CD4-positive, alpha-beta memory T cell (primary cell): ENCODE results near the gene ZNF516. TPM values are rescaled to one million over a fixed set of nuclear protein-coding genes. Genes with fewer than 3 reads are reported as not detected.
A peak's percentile ranks its signal among the peaks of the same experiment; 100 is the strongest.

Experiments
- CTCF ChIA-PET: fragments of 350-600 bp; sonication (Branson Sonifier 250); formaldehyde crosslinking; loops from one replicate; lab custom pipeline; 2021; ENCODE audit warnings: inconsistent platforms; ENCODE audit not compliant: partially characterized antibody; lab: Charles Lee
- POLR2A ChIA-PET: fragments of 350-600 bp; sonication (Branson Sonifier 250); formaldehyde crosslinking; loops from one replicate; lab custom pipeline; 2021; ENCODE audit not compliant: partially characterized antibody; lab: Charles Lee
- DNase-seq, 5 donors: peaks; one replicate each; pipeline versions ENCODE4 v3.0.0 to v3.0.0-alpha.2; 2020 to 2022; ENCODE audit warnings: mixed read lengths in 1 of 5
- H3K27ac ChIP-seq: one replicate; pipeline ENCODE4 v1.7.0; 2013; ENCODE audit warnings: low read depth, low read length
- H3K27me3 ChIP-seq: 2 replicates; pipeline ENCODE4 v1.7.0; 2013; ENCODE audit warnings: mild to moderate bottlenecking, low read length, moderate library complexity; ENCODE audit not compliant: insufficient read depth
- H3K36me3 ChIP-seq: 2 replicates; pipeline ENCODE4 v1.7.0; 2013; ENCODE audit warnings: mild to moderate bottlenecking, low read length, moderate library complexity; ENCODE audit not compliant: insufficient read depth
- H3K4me1 ChIP-seq: 2 replicates; pipeline ENCODE4 v1.7.0; 2013; ENCODE audit warnings: mild to moderate bottlenecking, low read length, moderate library complexity; ENCODE audit not compliant: insufficient read depth
- H3K4me3 ChIP-seq, 2 donors: one replicate each; pipeline ENCODE4 v1.7.0; 2013; ENCODE audit warnings: low read length in 2 of 2, mild to moderate bottlenecking in 1 of 2
- H3K9me3 ChIP-seq, 2 donors: one replicate each; pipeline ENCODE4 v1.7.0; 2013; ENCODE audit warnings: low read length in 2 of 2, control low read depth in 1 of 2; ENCODE audit not compliant: control insufficient read depth in 1 of 2
- H3K27ac Mint-ChIP-seq, 7 donors: one replicate each; pipeline ENCODE4 v1.8.0; 2020 to 2021; ENCODE audit warnings: mixed read lengths in 7 of 7, mild to moderate bottlenecking in 6 of 7, inconsistent platforms in 3 of 7, moderate library complexity in 3 of 7
- H3K27me3 Mint-ChIP-seq, 2 donors: one replicate each; pipeline ENCODE4 v1.8.0; 2020 to 2021; ENCODE audit warnings: mixed read lengths in 2 of 2
- H3K36me3 Mint-ChIP-seq, 2 donors: one replicate each; pipeline ENCODE4 v1.8.0; 2020 to 2021; ENCODE audit warnings: mixed read lengths in 2 of 2, inconsistent platforms in 1 of 2, mild to moderate bottlenecking in 1 of 2
- H3K4me1 Mint-ChIP-seq, 4 donors: one replicate each; pipeline ENCODE4 v1.8.0; 2020 to 2021; ENCODE audit warnings: mixed read lengths in 4 of 4, mild to moderate bottlenecking in 1 of 4
- H3K4me3 Mint-ChIP-seq, 8 donors: one replicate each; pipeline ENCODE4 v1.8.0; 2020 to 2021; ENCODE audit warnings: mixed read lengths in 8 of 8, mild to moderate bottlenecking in 7 of 8, moderate library complexity in 6 of 8, inconsistent platforms in 3 of 8
- H3K9me3 Mint-ChIP-seq, 8 donors: one replicate each; pipeline ENCODE4 v1.8.0; 2020 to 2021; ENCODE audit warnings: mixed read lengths in 8 of 8, mild to moderate bottlenecking in 5 of 8, inconsistent platforms in 3 of 8, moderate library complexity in 1 of 8
- intact Hi-C: fragments of 100-400 bp; cut with micrococcal nuclease; formaldehyde crosslinking; loops from one replicate; pipeline ENCODE4 v1.15.1; 2023
- polyA plus RNA-seq, 2 donors: library from polyadenylated mRNA; unstranded; fragments of 300-500 nt; fragmentation: Illumina TruSeq; gene quantifications; one replicate each; pipeline ENCODE4 v1.2.3, GENCODE V29; 2021
- total RNA-seq, 2 experiments: library from RNA; stranded (reverse); gene quantifications; one replicate each; pipeline ENCODE4 v1.2.3, GENCODE V29; 2021

The ZNF516 gene
- total and polyA plus RNA-seq, 4 experiments from 2014 or later, result 0.25 to 9.9 (median 4.9) TPM

DNA sequence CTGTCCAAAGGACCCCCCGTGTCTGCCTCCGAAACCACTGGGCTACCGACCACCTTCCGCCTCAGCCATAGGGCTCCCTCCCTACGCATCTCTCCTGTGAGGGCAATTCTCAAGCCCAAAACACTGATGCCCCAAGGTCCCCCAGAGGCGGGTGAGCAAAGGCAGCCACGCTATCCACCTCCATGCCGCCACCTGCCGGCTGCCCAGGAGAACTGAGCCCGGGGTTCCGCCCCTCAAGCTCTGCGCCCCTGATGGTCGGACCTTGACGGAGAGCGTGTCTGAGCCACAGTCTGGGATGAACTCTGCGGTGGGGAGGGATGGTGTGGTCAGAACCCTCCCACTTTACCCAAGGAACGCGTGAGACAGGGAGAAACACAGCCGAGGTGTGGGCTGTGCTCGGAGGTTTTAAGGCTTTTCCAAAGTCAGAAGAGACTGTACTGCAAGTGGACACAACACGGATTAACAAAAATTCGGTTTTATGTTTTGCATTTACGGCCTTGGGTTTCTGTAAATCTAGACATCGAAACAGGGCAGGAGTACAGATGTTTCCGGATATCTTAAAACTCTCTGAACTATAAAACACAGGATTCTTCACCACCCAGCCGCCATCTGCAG is 114.1 kb downstream of the ZNF516 start:
- Mint-ChIP-seq H3K9me3 (no peaks in the 10 kb centered on the region), H3K27me3 (no peaks in the 10 kb centered on the region), H3K27ac (no peak overlapping the region), H3K36me3 (no peaks in the 10 kb centered on the region), H3K4me3 (no peak overlapping the region), H3K4me1 (peaks cover 3 to 18% (median 14%) of the 10 kb centered on the region in 4 donors)
- CTCF ChIA-PET, result interaction anchor here (1.9 kb wide), 1 partner anchor 18 kb away, joined by 5 read pairs; no protein-coding TSS in a partner anchor
- Histone ChIP-seq H3K9me3 (no peaks in the 10 kb centered on the region), H3K27ac (no peak overlapping the region), H3K4me1 (peaks cover 15% of the 10 kb centered on the region), H3K36me3 (no peaks in the 10 kb centered on the region), H3K27me3 (no peaks in the 10 kb centered on the region), H3K4me3 (no peak overlapping the region)
- no peak for DNase-seq
- POLR2A ChIA-PET, result no interaction called here
- intact Hi-C loops, result no loop called here

DNA sequence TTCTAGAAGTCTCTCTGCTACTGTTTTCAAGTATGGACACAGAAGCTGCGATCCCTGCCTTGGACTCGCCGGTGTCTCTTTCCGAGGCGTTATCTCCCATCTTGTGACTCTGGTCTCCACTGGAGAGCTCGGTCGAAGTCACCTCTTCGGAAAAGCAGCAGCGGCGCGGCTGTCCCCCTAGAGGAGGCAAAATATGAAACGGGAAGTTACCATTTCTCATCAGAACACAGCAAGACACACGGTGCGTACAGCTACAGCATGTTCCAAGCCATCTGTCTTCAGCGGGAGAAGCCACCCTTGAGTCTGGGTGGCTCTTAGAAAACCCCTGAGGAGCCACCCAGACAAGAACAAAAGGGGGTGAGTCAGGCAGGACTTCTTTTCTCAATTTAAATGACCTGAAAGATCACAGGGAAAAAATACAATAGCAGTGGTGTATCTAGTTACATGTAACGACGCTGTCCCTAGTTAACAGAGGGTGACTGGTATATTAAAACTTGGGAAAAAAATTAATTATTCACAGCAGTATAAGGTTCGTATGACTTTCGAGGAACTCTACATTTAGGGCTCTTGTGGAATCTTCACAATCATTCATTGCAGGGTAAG is 114.8 kb downstream of the ZNF516 start:
- no peaks in the 10 kb centered on the region for H3K27me3 Mint-ChIP-seq
- ChIA-PET POLR2A (no interaction called here), CTCF (interaction anchor here (1.9 kb wide), 1 partner anchor 18 kb away, joined by 5 read pairs; no protein-coding TSS in a partner anchor)
- H3K27ac Mint-ChIP-seq, result no peak overlapping the region
- H3K4me3 ChIP-seq, result no peak overlapping the region
- H3K9me3 Mint-ChIP-seq, result no peaks in the 10 kb centered on the region
- no peaks in the 10 kb centered on the region for H3K36me3 Mint-ChIP-seq
- H3K36me3 ChIP-seq, result no peaks in the 10 kb centered on the region
- H3K4me1 Mint-ChIP-seq, result peaks cover 8 to 22% (median 20%) of the 10 kb centered on the region in 4 donors
- H3K27me3 ChIP-seq, result no peaks in the 10 kb centered on the region
- H3K27ac ChIP-seq, result no peak overlapping the region
- intact Hi-C loops, result no loop called here
- DNase-seq, result no peak
- no peak overlapping the region for H3K4me3 Mint-ChIP-seq
- peaks cover 19% of the 10 kb centered on the region for H3K4me1 ChIP-seq
- H3K9me3 ChIP-seq, result no peaks in the 10 kb centered on the region

DNA sequence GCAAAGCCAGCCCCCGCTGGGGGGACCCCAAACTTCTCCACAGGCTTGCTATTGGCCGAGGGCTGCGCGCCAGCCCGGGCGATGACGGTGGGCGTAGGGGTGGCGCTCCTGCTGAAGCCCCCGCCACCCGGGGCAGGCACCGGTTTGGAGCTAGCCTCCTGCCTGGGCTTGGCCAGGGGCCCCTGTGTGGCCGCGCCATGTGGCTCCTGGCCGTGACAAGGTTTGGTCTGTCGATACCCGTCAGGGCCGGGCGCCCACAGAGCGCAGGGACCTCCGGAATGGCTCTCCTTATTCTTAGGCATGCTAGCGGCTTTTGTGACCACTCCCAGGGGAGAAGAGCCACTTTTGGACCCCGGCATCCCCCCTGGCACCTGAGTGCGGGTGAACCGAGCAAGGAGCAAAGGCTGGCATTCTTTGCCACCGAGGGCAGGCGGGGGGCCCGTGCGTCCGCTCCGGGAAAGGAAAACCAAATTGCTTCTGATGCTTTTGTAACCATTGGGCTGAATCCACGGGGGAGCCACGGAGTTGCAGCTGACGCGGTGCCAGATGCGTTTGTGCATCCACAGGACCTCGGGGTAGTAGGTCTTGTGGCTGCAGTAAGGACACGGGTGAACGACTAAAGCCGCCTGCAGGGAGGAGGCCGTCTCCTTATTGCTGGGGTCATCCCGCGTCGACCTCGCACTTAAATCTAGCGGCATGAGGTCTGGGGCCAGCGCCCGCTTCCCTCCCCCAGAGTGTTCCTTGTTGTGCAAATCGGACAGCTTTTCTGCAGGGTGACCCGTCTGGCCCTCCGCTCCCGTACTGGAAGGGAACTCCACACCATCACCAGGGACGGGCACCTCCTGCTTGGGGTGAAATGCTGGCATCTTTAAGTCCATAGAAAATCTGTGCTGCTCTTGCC is 115.6 kb downstream of the ZNF516 start:
- H3K4me1 Mint-ChIP-seq, result peaks cover 16 to 30% (median 27%) of the 10 kb centered on the region in 4 donors
- Histone ChIP-seq H3K4me1 (peaks cover 27% of the 10 kb centered on the region), H3K27me3 (no peaks in the 10 kb centered on the region), H3K27ac (no peak overlapping the region), H3K4me3 (no peak overlapping the region), H3K36me3 (no peaks in the 10 kb centered on the region), H3K9me3 (no peaks in the 10 kb centered on the region)
- no peaks in the 10 kb centered on the region for H3K9me3 Mint-ChIP-seq
- POLR2A ChIA-PET, result no interaction called here
- no peak overlapping the region for H3K27ac Mint-ChIP-seq
- DNase-seq, result no peak
- intact Hi-C loops, result no loop called here
- no peaks in the 10 kb centered on the region for H3K36me3 Mint-ChIP-seq
- CTCF ChIA-PET, result interaction anchor here (1.9 kb wide), 1 partner anchor 19 kb away, joined by 5 read pairs; no protein-coding TSS in a partner anchor
- no peak overlapping the region for H3K4me3 Mint-ChIP-seq
- H3K27me3 Mint-ChIP-seq, result no peaks in the 10 kb centered on the region

DNA sequence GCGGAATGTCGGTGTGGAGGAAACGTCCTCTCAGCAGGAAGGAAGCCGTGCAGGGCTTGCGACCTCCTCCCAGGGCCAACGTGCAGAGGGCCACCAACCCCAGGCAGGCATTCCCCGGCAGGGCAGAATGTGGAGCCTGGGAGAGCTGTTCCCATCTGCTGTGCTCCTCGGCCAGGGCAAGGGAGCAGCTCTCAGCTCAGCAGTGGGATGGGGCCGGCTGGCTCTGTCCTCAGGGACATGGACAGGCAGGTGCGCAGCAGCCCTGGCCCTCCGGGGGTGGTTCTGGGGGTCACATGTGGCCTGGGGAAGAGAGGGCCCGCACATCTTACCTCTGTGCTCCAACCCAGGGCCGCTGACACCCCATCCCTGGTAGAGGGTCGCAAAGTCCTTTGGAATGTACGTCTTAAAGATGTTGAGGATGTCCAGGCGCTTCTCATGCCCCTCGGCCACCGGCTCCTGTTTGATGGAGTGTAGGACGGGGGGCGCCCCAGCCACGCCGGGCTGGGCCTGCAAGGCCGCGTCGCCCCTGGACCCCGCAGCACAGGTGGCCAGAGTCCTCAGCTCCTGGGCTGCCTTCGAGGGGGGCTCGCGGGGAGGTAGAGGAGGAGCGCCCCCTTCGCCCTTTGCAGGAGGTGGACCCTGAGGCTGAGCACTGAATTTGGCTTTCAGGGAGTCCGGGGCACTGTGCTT is 116.4 kb downstream of the ZNF516 start:
- H3K9me3 Mint-ChIP-seq, result no peaks in the 10 kb centered on the region
- H3K36me3 Mint-ChIP-seq, result no peaks in the 10 kb centered on the region
- no peak overlapping the region for H3K27ac Mint-ChIP-seq
- H3K4me3 ChIP-seq, result no peak overlapping the region
- DNase-seq, result no peak
- H3K36me3 ChIP-seq, result no peaks in the 10 kb centered on the region
- H3K27me3 ChIP-seq, result no peaks in the 10 kb centered on the region
- H3K9me3 ChIP-seq, result no peaks in the 10 kb centered on the region
- POLR2A ChIA-PET, result no interaction called here
- CTCF ChIA-PET, result interaction anchor here (1.0 kb wide), 1 partner anchor 29 kb away, joined by 3 read pairs; no protein-coding TSS in a partner anchor
- peaks cover 35% of the 10 kb centered on the region for H3K4me1 ChIP-seq
- intact Hi-C loops, result no loop called here
- H3K4me3 Mint-ChIP-seq, result no peak overlapping the region
- peaks cover 24 to 38% (median 35%) of the 10 kb centered on the region in 4 donors for H3K4me1 Mint-ChIP-seq
- no peaks in the 10 kb centered on the region for H3K27me3 Mint-ChIP-seq
- H3K27ac ChIP-seq, result no peak overlapping the region

DNA sequence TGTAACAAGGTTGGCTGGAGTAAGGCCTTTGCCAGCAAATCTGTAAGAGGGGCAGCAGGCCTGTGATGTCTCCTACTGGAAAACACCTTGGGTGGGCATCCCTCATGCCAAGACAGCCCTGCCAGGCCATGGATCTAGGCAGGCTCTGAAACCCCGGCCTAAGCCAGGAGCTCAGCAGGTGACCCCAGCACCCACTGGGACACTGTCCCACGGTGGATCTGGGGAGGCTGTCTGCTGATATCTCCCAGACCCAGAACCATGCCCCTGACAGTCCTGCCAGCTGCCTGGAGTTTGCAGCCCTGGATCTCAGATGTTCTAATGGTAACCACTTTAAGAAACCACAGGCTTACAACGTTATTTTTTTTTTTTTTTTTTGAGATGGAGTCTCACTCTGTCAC is 117.7 kb downstream of the ZNF516 start:
- ChIA-PET POLR2A (no interaction called here), CTCF (no interaction called here)
- H3K4me1 Mint-ChIP-seq, result peaks cover 31 to 47% (median 42%) of the 10 kb centered on the region in 4 donors
- peak overlapping the region in 1 of 8 donors; percentile 35 for H3K4me3 Mint-ChIP-seq
- Histone ChIP-seq H3K36me3 (no peaks in the 10 kb centered on the region), H3K27me3 (no peaks in the 10 kb centered on the region), H3K27ac (no peak overlapping the region), H3K4me1 (peaks cover 39% of the 10 kb centered on the region), H3K9me3 (no peaks in the 10 kb centered on the region), H3K4me3 (no peak overlapping the region)
- H3K27me3 Mint-ChIP-seq, result no peaks in the 10 kb centered on the region
- DNase-seq, result no peak
- intact Hi-C loops, result no loop called here
- no peaks in the 10 kb centered on the region for H3K36me3 Mint-ChIP-seq
- no peaks in the 10 kb centered on the region for H3K9me3 Mint-ChIP-seq
- peak overlapping the region in 3 of 7 donors; percentile 12 to 77 (median 69) for H3K27ac Mint-ChIP-seq

DNA sequence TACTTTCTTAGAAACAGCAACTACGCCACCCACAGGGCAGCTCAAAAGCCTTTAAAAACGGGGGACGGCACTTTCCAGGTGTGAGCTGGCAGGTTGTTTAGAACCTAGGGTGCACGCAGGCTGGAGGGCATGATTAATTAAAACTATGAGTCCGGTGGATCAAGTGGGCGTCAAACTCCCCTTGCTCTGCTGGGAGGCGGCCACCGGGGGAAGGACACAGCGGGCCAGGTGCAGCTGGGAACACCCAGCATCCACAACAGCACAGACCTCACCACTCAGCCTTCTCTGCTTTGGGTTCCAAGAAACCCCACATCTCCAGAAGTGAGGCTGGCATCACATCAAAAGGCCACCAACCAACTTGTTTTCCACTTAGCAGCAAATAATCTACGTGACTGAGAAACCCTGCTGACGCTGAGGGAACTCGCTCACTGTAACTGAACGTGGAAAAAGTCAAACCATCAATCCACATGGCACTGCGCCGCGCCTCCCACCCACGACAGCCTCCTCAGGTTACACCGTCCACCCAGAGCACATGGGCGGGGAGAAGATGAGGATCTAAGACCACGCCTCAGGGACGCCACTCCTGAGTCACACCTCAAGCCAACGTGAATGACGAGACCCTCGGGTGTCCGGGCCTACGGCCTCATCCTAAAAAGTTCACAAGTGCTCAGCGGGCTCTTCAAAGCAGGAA is 118.2 kb downstream of the ZNF516 start:
- peak in 2 of 5 donors; percentile 2 to 30 for DNase-seq
- H3K9me3 Mint-ChIP-seq, result no peaks in the 10 kb centered on the region
- H3K4me3 ChIP-seq, result no peak overlapping the region
- H3K4me3 Mint-ChIP-seq, result peak overlapping the region in 3 of 8 donors; percentile 21 to 40 (median 35)
- ChIA-PET POLR2A (no interaction called here), CTCF (interaction anchor here (0.7 kb wide), 1 partner anchor 324 kb away, joined by 3 read pairs; no protein-coding TSS in a partner anchor)
- no peaks in the 10 kb centered on the region for H3K27me3 Mint-ChIP-seq
- intact Hi-C loops, result no loop called here
- H3K27me3 ChIP-seq, result no peaks in the 10 kb centered on the region
- peak overlapping the region in 6 of 7 donors; percentile 12 to 77 (median 34) for H3K27ac Mint-ChIP-seq
- no peaks in the 10 kb centered on the region for H3K36me3 ChIP-seq
- peaks cover 39% of the 10 kb centered on the region for H3K4me1 ChIP-seq
- no peak overlapping the region for H3K27ac ChIP-seq
- peaks cover 31 to 47% (median 42%) of the 10 kb centered on the region in 4 donors for H3K4me1 Mint-ChIP-seq
- no peaks in the 10 kb centered on the region for H3K36me3 Mint-ChIP-seq
- H3K9me3 ChIP-seq, result no peaks in the 10 kb centered on the region
